Measurements from ENCODE around the gene CISH.

Gene CISH

GRCh38 chr3:50571486-50571885 lies 40.1 kb downstream of the CISH start:
- DNase-seq (ENCODE audit: low read depth) = no peak

- DNase-seq (ENCODE audit: low read depth) = no peak
These were observed 40.9 kb downstream of the CISH start for GRCh38 chr3:50570508-50571279.

- peak; percentile 93 for DNase-seq (ENCODE audit: low read depth)
These were observed 42.4 kb downstream of the CISH start, which contains the start of gene HEMK1 for GRCh38 chr3:50568947-50569749. HEMK1 (plus strand) TSS chr3:50569522; CDS start chr3:50571105, 1,583 bp downstream.

GRCh38 chr3:50567386-50568167 lies 44.0 kb downstream of the CISH start, which contains the start of gene C3orf18:
C3orf18 (minus strand) TSS chr3:50567747; CDS start chr3:50565699, 2,048 bp downstream.
- DNase-seq (ENCODE audit: low read depth) = peak; percentile 91

GRCh38 chr3:50567011-50567385 lies 44.6 kb downstream of the CISH start:
- no peak for DNase-seq (ENCODE audit: low read depth)

GRCh38 chr3:50564321-50564720 lies 47.3 kb downstream of the CISH start:
- DNase-seq (ENCODE audit: low read depth) = no peak

GRCh38 chr3:50563867-50564266 lies 47.7 kb downstream of the CISH start:
- DNase-seq (ENCODE audit: low read depth) = no peak

- DNase-seq (ENCODE audit: low read depth) = peak; percentile 61
These were observed 48.7 kb downstream of the CISH start for GRCh38 chr3:50562861-50563260.

- no peak for DNase-seq (ENCODE audit: low read depth)
These were observed 51.9 kb downstream of the CISH start for GRCh38 chr3:50559702-50560101.

GRCh38 chr3:50557915-50558314 lies 53.7 kb downstream of the CISH start:
- no peak for DNase-seq (ENCODE audit: low read depth)

- no peak for DNase-seq (ENCODE audit: low read depth)
These were observed 54.5 kb downstream of the CISH start for GRCh38 chr3:50557106-50557505.
